ENCODE results near the gene BORA. TPM values are rescaled to one million over a fixed set of nuclear protein-coding genes. Genes with fewer than 3 reads are reported as not detected.
A peak's percentile ranks its signal among the peaks of the same experiment; 100 is the strongest.
"Not testable (repeated sequence)": the region's sequence is repeated elsewhere in the genome, so short reads cannot be mapped to it uniquely, and the experiment has no call there.

Gene BORA
- total and polyA plus RNA-seq, 11 donors = 0.19 to 4.0 (median 0.72) TPM

GRCh38 chr13:72774019-72774418 lies 46.3 kb downstream of the BORA start:
- intact Hi-C loops (cut with DNase I) = no loop called here
- DNase-seq (no peak), ATAC-seq (no peak)
- H3K4me3 ChIP-seq = no peak overlapping the region
- H3K27me3 ChIP-seq = no peaks in the 10 kb centered on the region
- no peaks in the 10 kb centered on the region for H3K9me3 ChIP-seq
- peaks cover 0 to 11% (median 4%) of the 10 kb centered on the region in 12 donors for H3K4me1 ChIP-seq
- peaks cover 0 to 100% (median 96%) of the 10 kb centered on the region in 9 donors for H3K36me3 ChIP-seq
- 82 to 88% (median 87%) methylated on average over 2 of the region's 2 CpGs for WGBS, 4 donors
- no peak overlapping the region for H3K27ac ChIP-seq
- TF ChIP-seq POLR2A (IDR thresholded peaks at IDR 0.05) = no peak
- TF ChIP-seq, protein P1, sequence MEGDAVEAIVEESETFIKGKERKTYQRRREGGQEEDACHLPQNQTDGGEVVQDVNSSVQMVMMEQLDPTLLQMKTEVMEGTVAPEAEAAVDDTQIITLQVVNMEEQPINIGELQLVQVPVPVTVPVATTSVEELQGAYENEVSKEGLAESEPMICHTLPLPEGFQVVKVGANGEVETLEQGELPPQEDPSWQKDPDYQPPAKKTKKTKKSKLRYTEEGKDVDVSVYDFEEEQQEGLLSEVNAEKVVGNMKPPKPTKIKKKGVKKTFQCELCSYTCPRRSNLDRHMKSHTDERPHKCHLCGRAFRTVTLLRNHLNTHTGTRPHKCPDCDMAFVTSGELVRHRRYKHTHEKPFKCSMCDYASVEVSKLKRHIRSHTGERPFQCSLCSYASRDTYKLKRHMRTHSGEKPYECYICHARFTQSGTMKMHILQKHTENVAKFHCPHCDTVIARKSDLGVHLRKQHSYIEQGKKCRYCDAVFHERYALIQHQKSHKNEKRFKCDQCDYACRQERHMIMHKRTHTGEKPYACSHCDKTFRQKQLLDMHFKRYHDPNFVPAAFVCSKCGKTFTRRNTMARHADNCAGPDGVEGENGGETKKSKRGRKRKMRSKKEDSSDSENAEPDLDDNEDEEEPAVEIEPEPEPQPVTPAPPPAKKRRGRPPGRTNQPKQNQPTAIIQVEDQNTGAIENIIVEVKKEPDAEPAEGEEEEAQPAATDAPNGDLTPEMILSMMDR (IDR thresholded peaks at IDR 0.05) = no peak

DNA sequence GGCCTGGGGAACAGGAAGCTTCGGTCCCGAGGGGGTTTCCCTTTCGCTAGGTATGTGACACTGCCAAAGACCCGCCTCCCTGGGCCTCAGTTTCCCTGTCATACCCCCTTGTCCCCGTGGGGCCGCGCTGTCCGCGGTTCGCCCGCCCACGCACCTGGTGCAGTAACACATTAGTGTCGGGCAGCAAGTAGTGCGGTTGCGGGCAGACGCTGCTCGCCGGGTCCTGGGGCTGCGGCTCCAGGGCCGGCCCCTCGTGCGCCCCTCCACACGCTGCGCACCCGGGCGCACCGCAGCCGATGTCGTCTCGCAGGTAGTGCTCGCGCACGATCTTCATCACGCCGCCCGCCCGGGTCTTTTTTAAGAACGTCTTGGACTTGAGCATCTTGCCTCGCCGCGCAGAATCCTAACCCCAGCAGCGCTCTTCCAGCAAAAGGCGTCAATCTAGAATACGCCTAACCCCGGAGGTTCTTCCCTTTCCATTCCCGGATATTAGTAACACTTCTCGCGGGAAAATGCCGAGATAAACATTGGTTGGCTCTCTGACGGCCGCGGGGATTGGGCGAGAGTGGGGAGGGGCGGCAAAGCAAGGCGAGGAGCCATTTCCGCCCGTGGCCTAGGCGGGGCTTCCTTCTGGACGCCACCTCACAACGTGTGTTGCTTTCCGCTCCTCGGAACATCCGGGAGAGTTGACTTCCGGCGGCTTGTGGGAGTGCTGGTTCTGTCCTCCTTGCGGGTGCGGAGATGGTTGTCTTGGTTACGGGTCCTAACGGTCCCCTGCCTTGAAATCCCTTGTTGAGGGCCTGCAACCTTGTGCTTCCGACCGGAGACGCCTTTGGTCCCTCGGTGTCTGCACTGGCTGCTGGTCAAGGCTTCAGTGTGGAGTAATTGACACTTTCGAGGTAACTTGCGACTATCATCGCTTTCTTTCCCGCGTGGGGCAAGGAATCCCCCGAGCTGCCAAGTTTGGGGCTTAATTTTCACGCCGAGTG lies 54.0 kb downstream of the BORA start, which contains the start of the genes DIS3 and PIBF1:
Gene DIS3 (minus strand): TSS at position 450 of the 989 bp plus-strand sequence. CDS start 68 bp downstream, at position 382.
Gene PIBF1 (plus strand): TSS at position 683 of the 989 bp plus-strand sequence. CDS start 1,337 bp downstream, outside the sequence.
- WGBS, 4 donors = 0% methylated on average over 47 to 81 of the region's 81 CpGs
- TF ChIP-seq, protein P1 (IDR thresholded peaks at IDR 0.05) = no peak
- peak; percentile 49 to 85 for TF ChIP-seq POLR2A (IDR thresholded peaks at IDR 0.05)
- Histone ChIP-seq H3K4me1 (peaks cover 6 to 59% (median 32%) of the 10 kb centered on the region in 12 donors), H3K36me3 (peaks cover 0 to 59% (median 29%) of the 10 kb centered on the region in 9 donors), H3K27ac (peak within 1 kb of the TSS; percentile 39 to 94 (median 86)), H3K4me3 (peak within 1 kb of the TSS; percentile 71 to 99 (median 85)), H3K9me3 (no peaks in the 10 kb centered on the region), H3K27me3 (no peaks in the 10 kb centered on the region)
- ATAC-seq (peak; percentile 100), DNase-seq (peak; percentile 97 to 98 (median 98))
- intact Hi-C loops (cut with DNase I) = loop anchor here in 4 of 10 donors (5.0 kb wide), 1 partner anchor 54 kb away; the partner anchor contains the start of genes BORA (in 4 of the 4) and MZT1 (in 4 of the 4)

DNA sequence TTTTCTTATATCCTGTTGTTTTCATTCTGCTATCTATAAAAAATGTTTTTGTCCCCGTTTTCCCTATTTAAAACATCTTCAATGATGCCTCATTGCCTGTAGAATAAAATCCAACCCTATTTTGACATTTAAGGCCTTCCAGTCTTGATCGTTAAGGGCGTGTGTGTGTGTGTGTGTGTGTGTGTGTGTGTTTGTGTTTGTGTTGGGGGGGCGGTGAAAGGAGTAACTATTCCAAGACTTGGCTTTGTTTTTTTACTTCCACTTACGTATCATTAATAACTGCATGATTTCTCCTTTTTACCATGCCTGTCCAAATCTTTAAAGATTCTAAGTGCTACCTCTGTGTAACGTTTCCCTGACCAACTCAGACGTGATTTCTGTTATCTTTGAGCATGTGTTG lies 55.0 kb downstream of the BORA start:
- peaks cover 6 to 59% (median 32%) of the 10 kb centered on the region in 12 donors for H3K4me1 ChIP-seq
- WGBS, 4 donors = 3 to 9% (median 6%) methylated on average over 7 of the region's 7 CpGs

GRCh38 chr13:72784679-72785078 lies 57.0 kb downstream of the BORA start:
- intact Hi-C loops (cut with DNase I) = loop anchor here in 4 of 10 donors (5.0 kb wide), 1 partner anchor 57 kb away; the partner anchor contains the start of genes BORA (in 4 of the 4) and MZT1 (in 4 of the 4)
- H3K27me3 ChIP-seq, ATAC-seq, H3K27ac ChIP-seq, H3K9me3 ChIP-seq, H3K4me3 ChIP-seq, DNase-seq: not testable (repeated sequence)
- 92 to 96% (median 93%) methylated on average over 4 of the region's 4 CpGs for WGBS, 4 donors
- Histone ChIP-seq H3K4me1 (peaks cover 6 to 44% (median 22%) of the 10 kb centered on the region in 12 donors), H3K36me3 (peaks cover 0 to 40% (median 10%) of the 10 kb centered on the region in 9 donors)

More for the DNA sequence above, 55.0 kb downstream of the BORA start:
- intact Hi-C loops (cut with DNase I) = loop anchor here in 4 of 10 donors (5.0 kb wide), 1 partner anchor 55 kb away; the partner anchor contains the start of genes BORA (in 4 of the 4) and MZT1 (in 4 of the 4)
- no peak for TF ChIP-seq POLR2A (IDR thresholded peaks at IDR 0.05)
- TF ChIP-seq, protein P1 (IDR thresholded peaks at IDR 0.05) = no peak
- DNase-seq (no peak), ATAC-seq (no peak)
- H3K9me3 ChIP-seq = no peaks in the 10 kb centered on the region
- peak overlapping the region in 8 of 12 donors; percentile 75 to 94 (median 88) for H3K27ac ChIP-seq
- no peaks in the 10 kb centered on the region for H3K27me3 ChIP-seq
- H3K4me3 ChIP-seq = peak overlapping the region; percentile 59 to 99 (median 84)
- H3K36me3 ChIP-seq = peaks cover 0 to 57% (median 20%) of the 10 kb centered on the region in 9 donors
